Activated CD8-positive, alpha-beta memory T cell treated with anti-CD3 and anti-CD28 coated beads, Interleukin-2, amount 50 U/mL, for 48 hours (primary cell): Measurements from ENCODE around the gene UBA52.

Experiments used
- DNase-seq: peaks from one replicate; pipeline ENCODE4 v3.0.0-alpha.2; 2020

The UBA52 gene

GRCh38 chr19:18608805-18609716 is 37.4 kb downstream of the UBA52 start:
- DNase-seq = no peak

GRCh38 chr19:18609717-18610051 is 38.0 kb downstream of the UBA52 start:
- DNase-seq = no peak

GRCh38 chr19:18610245-18610555 is 38.5 kb downstream of the UBA52 start:
- DNase-seq = no peak

GRCh38 chr19:18610556-18611326 is 39.1 kb downstream of the UBA52 start:
- no peak for DNase-seq

- DNase-seq = no peak
These were observed 39.8 kb downstream of the UBA52 start for GRCh38 chr19:18611327-18612050.

GRCh38 chr19:18612051-18612771 is 40.6 kb downstream of the UBA52 start:
- no peak for DNase-seq

GRCh38 chr19:18612772-18613588 is 41.3 kb downstream of the UBA52 start, which contains the start of gene TMEM59L:
TSS of gene TMEM59L (plus strand) at chr19:18612870. CDS start at chr19:18612959, 89 bp downstream.
- no peak for DNase-seq

- DNase-seq = no peak
These were observed 42.1 kb downstream of the UBA52 start for GRCh38 chr19:18613589-18614234.

- DNase-seq = no peak
These were observed 44.4 kb downstream of the UBA52 start for GRCh38 chr19:18616023-18616422.

- no peak for DNase-seq
These were observed 45.9 kb downstream of the UBA52 start for GRCh38 chr19:18617562-18617961.

GRCh38 chr19:18618236-18618635 is 46.6 kb downstream of the UBA52 start:
- DNase-seq = no peak

GRCh38 chr19:18620311-18620710 is 48.7 kb downstream of the UBA52 start:
- DNase-seq = no peak

- DNase-seq = no peak
These were observed 49.2 kb downstream of the UBA52 start for GRCh38 chr19:18620902-18621301.

GRCh38 chr19:18626906-18627305 is 55.2 kb downstream of the UBA52 start:
- no peak for DNase-seq
